Measurements from ENCODE around the gene PHTF2.
A peak's percentile ranks its signal among the peaks of the same experiment; 100 is the strongest.
"Not testable (repeated sequence)": the region's sequence is repeated elsewhere in the genome, so short reads cannot be mapped to it uniquely, and the experiment has no call there.

The PHTF2 gene

GRCh38 chr7:77944183-77945182, 145.9 kb downstream of the PHTF2 start:
- no peak for DNase-seq

GRCh38 chr7:77950548-77950947, 152.0 kb downstream of the PHTF2 start:
- no peak for DNase-seq

GRCh38 chr7:77954773-77955555, 156.4 kb downstream of the PHTF2 start:
- DNase-seq, result no peak

- DNase-seq, result peak; percentile 13
These were observed 159.9 kb downstream of the PHTF2 start for GRCh38 chr7:77958436-77958835.

- DNase-seq, result no peak
These were observed 160.5 kb downstream of the PHTF2 start for GRCh38 chr7:77959080-77959479.

GRCh38 chr7:77960336-77960735, 161.8 kb downstream of the PHTF2 start:
- DNase-seq, result no peak

- DNase-seq, result no peak
These were observed 168.9 kb downstream of the PHTF2 start for GRCh38 chr7:77967429-77967828.

DNA sequence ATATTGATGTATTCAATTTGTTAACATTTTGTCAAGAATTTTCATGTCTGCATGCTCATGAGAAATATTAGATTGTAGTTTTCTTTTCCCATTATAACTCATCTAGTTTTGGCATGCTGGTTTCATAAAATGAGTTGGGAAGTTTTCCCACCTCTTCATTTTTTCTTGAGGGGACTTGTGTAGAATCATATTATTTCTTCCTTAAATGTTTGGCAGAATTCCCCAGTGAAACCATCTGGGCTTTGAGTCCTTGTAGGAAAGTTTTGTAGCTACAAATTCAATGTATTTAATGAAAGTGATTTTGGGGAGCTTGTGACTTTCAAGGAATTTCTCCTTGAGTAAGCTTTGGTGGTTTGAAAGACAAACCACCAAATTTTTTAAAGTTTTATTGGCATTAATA, 173.2 kb downstream of the PHTF2 start:
- DNase-seq, result no peak

GRCh38 chr7:77975672-77976480, 177.3 kb downstream of the PHTF2 start:
- no peak for DNase-seq

DNA sequence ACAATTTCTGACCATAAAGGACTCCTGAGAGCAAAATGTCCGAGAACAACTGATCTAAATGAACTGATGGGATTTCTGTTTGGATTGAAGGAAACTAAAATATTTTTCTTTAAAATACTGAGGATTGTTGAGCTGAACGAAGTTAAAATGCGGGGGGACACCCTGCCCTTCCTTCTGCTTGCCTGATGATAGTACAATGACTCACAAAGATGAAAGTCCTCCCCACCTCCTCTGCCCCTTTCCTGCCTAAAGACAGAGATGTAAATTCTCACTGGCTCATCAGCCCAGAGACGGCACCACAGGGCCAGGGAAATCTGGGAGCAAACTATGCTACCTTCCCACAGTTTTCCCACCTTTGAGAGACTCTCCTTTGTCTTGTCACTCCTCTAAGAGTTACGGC, 180.6 kb downstream of the PHTF2 start:
- DNase-seq, result no peak

DNA sequence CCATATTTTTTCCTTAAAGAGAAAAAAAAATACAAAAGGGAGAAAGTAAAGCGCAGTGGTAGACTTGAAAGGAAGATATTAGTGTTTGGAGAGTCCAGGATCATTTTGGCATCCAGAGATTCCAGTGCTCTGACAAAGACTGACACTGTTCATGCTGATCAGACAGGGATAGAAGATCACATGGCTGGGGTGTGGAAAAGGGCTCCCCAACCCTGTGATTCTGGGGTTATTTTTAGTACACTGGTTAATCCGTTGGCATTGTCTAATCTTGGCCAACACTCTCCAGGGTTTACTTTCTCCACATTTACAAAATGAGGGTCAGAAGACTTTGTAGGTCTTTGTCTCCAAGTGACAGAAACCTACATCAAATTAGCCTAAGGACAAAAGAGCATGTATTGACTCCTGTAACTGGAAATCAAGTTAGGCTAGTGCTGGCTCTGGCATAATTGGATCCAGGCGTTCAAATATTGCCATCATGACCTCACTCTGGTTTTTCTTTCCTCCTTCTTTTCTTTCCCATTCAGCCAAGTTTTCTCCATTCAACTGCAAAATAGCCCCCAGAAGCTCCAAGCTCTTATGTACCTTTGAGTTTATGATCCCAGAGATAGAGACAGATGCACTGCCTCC, 181.6 kb downstream of the PHTF2 start:
- DNase-seq, result no peak

DNA sequence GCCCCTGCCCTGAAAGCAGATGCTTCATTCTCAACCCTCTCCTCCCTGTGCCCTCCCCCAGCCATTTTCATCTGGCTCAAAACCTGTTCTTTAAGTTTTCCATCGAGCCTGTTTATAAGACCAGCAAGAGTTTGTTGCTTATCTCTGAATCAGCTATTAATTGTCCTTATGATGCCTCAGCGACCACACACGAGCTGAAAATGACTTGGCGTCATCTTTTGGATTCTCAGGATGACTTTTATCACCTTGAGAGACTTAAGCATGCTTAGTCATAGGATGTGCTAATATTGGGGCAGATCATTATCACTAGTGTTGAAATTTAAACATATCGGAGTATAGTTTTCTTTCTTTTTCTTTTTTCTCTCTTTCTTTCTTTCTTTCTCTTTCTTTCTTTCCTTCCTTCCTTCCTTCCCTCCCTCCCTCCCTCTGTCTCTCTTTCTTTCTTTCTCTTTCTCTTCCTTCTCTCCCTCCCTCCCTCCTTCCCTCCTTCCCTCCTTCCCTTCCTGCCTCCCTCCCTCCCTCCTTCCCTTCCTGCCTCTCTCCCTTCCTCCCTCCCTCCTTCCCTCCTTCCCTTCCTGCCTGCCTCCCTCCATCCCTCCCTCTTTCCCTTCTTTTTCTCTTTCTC, 184.5 kb downstream of the PHTF2 start:
- no peak for DNase-seq

- DNase-seq, result no peak
These were observed 185.4 kb downstream of the PHTF2 start for GRCh38 chr7:77983973-77984372.

DNA sequence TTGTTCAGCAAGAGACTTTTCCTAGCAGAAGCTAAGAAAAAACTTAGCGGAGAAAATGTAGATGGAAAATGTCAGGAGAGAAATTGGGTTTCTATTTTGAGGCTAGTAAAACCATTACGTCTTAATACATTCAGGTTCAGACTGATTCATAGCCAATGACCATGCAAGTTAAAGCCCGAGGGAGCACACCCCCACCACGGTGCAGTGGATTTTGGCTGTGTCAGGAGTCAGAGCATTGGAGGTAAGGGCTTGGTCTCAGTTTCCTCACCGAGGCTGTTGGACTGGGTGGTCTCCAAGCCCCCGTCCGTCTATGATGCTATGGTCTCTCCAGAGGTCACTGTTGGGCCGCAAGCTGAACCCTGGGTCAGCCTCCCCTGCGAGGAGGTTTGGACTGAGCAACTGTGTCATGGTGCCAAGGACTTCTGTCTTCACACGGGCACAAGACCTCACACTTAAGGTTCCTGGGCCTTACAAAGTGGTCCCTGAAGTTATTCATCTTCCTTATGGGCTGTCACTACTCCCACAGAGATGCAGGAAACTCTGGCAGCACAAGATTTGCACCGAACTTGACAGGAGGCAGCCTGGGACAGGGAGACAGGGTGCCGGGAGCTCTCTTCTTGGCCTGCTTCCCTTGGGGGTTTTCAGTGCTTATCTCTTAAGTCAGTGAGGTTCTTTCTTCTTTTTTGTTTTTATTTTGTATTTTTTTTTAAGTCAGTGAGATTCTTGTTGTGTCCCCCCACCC, 186.8 kb downstream of the PHTF2 start:
- DNase-seq, result no peak

DNA sequence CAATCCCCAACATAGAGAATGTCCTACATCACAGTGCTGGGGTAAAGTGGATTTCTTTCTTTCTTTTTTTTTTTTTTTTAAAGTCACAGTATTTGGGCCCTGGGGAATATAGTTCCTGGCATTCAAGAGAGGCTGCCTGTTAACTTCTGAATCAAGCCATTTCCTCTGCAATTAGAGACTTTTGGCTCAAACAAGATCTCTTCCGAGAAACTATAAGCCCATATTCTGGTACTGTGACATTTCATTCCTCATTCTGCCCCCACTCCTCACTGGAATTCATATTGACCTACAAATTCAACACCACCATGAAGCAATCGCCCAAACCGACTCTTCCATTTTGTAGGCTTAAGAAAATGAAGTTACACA, 187.4 kb downstream of the PHTF2 start:
- no peak for DNase-seq

DNA sequence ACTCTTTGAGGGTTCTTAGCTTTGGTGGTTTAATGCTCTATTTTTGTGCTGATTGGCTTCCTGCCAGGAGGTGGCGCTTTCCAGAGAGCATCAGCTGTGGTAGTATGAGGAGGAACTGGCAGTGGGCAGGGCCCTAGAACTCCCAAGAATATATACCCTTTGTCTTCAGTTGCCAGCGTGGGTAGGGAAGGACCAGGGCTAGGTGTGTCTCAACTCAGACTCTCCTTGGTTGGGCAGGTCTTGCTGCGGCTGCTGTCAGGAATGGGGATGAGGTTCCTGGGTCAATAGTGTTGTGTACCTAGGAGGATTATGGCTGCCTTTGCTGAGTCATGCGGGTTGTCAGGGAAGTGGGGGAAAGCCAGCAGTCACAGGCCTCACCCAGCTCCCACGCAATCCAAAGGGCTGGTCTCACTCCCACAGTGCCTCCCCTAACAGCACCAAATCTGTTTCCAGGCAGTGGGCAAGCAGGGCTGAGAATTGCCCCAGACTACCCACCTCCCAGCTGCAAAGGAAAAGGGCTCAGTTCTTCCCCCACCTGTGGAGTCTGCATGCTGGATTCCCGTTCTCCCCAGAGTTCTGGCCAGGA, 191.5 kb downstream of the PHTF2 start:
- DNase-seq, result no peak

DNA sequence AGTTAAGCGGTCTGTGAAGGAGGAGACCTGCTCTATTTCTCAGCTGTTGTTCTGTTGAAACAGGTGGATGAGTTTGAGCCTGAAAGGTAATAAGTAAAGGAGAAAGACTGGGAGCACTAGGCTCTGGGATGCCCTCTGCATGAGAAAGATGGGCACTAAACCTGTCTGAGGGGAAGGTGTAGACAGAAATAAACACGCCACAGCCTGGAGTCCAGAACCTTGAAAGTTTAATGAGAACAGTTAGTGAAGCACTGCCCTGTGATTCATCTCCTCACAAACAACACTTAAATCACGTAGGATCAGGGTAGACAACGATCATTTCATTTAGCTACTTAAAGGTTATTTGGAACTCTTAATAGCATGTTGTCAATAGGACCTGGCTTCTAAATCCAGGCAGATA, 193.1 kb downstream of the PHTF2 start:
- DNase-seq, result no peak

DNA sequence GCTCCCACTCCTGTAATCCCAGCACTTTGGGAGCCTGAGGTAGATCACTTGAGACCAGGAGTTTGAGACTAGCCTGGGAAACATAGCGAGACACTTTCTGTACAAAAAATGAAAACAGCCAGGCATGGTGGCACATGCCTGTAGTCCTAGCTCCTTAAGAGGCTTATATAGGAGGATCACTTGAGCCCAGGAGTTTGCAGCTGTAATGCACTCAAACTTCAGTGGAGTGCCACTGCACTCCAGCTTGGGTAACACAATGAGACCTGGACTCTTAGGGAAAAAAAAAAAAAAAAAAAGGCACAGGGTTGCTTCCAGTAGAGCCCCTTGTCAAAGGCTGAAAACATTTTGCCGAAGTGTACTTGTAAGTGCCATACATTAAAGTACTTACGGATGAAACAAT, 195.3 kb downstream of the PHTF2 start:
- peak; percentile 50 for DNase-seq

- no peak for DNase-seq
These were observed 197.1 kb downstream of the PHTF2 start for GRCh38 chr7:77995717-77996116.

GRCh38 chr7:77999168-77999567, 200.6 kb downstream of the PHTF2 start:
- DNase-seq, result not testable (repeated sequence)

- no peak for DNase-seq
These were observed 203.4 kb downstream of the PHTF2 start for GRCh38 chr7:78002021-78002420.
